C4-2B (cell line): Measurements from ENCODE around the gene CFAP46.

Source experiments
- ZFX ChIP-seq: fragments of 450-650 bp; IDR thresholded peaks from 2 replicates; pipeline ENCODE4 v1.6.1; 2017
- TF ChIP-seq, protein P1 (sequence below): fragments of 450-650 bp; conservative IDR thresholded peaks from 2 replicates; pipeline ENCODE4 v1.5.1; 2017; ENCODE audit warnings: mild to moderate bottlenecking

DNA sequence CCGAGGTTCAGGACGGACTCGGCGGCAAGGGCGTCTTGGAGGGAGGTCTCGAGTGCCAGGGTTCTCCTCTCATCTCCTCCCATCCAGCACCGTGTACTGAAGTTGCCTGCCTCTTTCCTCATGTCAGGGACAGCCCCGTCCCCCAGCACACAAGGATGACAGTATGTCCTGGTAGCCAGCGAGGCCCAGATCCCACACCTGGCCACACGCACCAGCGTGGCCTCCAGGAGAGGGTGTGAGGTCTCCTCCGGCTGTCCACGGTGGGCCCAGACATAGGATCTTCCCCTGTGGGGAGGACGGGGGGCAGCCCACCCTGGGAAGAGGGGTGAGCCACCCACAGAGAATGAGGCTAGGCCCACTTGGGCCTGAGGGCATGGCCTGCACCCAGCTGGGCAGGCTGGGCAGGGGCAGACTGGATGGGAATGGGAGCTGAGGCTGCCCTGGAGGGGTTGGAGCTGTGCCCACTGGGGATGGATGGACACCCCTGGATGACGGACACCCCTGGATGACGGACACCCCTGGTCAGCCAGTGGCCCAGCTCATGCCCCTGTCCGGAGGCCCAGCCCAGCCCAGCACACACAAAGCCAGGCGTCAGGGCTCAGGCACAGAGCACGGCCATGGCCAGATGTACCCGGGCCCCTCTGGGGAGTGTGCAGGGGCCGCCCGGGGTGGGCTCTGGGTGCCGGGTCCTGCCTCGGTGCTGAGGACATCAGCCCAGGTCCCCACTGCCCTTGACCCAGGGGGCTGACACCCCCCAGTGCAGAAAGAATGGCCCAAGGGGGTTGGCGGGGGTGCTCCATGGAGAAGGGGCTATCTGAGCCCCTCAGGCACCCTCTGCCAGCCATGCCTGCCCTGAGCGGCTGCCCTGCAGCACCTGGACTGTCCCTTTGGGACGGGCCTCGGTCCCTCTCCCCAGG lies 30.9 kb upstream of the CFAP46 start:
- TF ChIP-seq, protein P1, sequence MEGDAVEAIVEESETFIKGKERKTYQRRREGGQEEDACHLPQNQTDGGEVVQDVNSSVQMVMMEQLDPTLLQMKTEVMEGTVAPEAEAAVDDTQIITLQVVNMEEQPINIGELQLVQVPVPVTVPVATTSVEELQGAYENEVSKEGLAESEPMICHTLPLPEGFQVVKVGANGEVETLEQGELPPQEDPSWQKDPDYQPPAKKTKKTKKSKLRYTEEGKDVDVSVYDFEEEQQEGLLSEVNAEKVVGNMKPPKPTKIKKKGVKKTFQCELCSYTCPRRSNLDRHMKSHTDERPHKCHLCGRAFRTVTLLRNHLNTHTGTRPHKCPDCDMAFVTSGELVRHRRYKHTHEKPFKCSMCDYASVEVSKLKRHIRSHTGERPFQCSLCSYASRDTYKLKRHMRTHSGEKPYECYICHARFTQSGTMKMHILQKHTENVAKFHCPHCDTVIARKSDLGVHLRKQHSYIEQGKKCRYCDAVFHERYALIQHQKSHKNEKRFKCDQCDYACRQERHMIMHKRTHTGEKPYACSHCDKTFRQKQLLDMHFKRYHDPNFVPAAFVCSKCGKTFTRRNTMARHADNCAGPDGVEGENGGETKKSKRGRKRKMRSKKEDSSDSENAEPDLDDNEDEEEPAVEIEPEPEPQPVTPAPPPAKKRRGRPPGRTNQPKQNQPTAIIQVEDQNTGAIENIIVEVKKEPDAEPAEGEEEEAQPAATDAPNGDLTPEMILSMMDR = no peak
- no peak for TF ChIP-seq ZFX
